Prostate gland (tissue), 2 donors: ENCODE measurements around the gene ADGRB3.

Experiments used
- POLR2A ChIP-seq: fragments of 450-650 bp; IDR thresholded peaks from one replicate; pipeline ENCODE4 v1.6.1; 2016; ENCODE audit warnings: antibody characterized with exemption, mild to moderate bottlenecking
- POLR2AphosphoS5 ChIP-seq: sonication (generic); formaldehyde crosslinking; IDR thresholded peaks from one replicate; pipeline ENCODE4 v1.6.1; 2017; ENCODE audit warnings: antibody characterized with exemption
- TF ChIP-seq, protein P1 (sequence below), 4 experiments: fragments of 200-600 bp in 2 of 4; fragments of 450-650 bp in 2 of 4; sonication (generic) in 2 of 4; IDR thresholded peaks; 1 replicate in 3 of 4; 2 replicates in 1 of 4; pipeline ENCODE4 v1.5.1; 2016 to 2019; ENCODE audit warnings: antibody characterized with exemption in 4 of 4, mild to moderate bottlenecking in 2 of 4, moderate library complexity in 2 of 4

GRCh38 chr6:69146385-69146784 is 511.3 kb downstream of the ADGRB3 start:
- TF ChIP-seq, protein P1, sequence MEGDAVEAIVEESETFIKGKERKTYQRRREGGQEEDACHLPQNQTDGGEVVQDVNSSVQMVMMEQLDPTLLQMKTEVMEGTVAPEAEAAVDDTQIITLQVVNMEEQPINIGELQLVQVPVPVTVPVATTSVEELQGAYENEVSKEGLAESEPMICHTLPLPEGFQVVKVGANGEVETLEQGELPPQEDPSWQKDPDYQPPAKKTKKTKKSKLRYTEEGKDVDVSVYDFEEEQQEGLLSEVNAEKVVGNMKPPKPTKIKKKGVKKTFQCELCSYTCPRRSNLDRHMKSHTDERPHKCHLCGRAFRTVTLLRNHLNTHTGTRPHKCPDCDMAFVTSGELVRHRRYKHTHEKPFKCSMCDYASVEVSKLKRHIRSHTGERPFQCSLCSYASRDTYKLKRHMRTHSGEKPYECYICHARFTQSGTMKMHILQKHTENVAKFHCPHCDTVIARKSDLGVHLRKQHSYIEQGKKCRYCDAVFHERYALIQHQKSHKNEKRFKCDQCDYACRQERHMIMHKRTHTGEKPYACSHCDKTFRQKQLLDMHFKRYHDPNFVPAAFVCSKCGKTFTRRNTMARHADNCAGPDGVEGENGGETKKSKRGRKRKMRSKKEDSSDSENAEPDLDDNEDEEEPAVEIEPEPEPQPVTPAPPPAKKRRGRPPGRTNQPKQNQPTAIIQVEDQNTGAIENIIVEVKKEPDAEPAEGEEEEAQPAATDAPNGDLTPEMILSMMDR (IDR thresholded peaks at IDR 0.05) = no peak
- TF ChIP-seq POLR2A = no peak
- no peak for TF ChIP-seq POLR2AphosphoS5
